Measurements from ENCODE around the gene TTC14.
"Not testable (repeated sequence)": the region's sequence is repeated elsewhere in the genome, so short reads cannot be mapped to it uniquely, and the experiment has no call there.

TTC14 gene

GRCh38 chr3:180601688-180602666 lies at the start of gene TTC14:
Gene TTC14, plus strand, starts transcription at chr3:180602163. Its CDS starts 99 bp downstream, at chr3:180602262.
- peak; percentile 89 for DNase-seq (ENCODE audit: low read depth)

- DNase-seq (ENCODE audit: low read depth) = no peak
These were observed 38.6 kb upstream of the TTC14 start for GRCh38 chr3:180563406-180563805.

GRCh38 chr3:180564676-180565075 lies 37.3 kb upstream of the TTC14 start:
- no peak for DNase-seq (ENCODE audit: low read depth)

- DNase-seq (ENCODE audit: low read depth) = no peak
These were observed 31.7 kb upstream of the TTC14 start for GRCh38 chr3:180570238-180570637.

- no peak for DNase-seq (ENCODE audit: low read depth)
These were observed 29.9 kb upstream of the TTC14 start for GRCh38 chr3:180571831-180572598.

GRCh38 chr3:180575571-180575970 lies 26.4 kb upstream of the TTC14 start:
- no peak for DNase-seq (ENCODE audit: low read depth)

- no peak for DNase-seq (ENCODE audit: low read depth)
These were observed 21.0 kb upstream of the TTC14 start for GRCh38 chr3:180580934-180581333.

- no peak for DNase-seq (ENCODE audit: low read depth)
These were observed 11.6 kb upstream of the TTC14 start for GRCh38 chr3:180590396-180590795.

- DNase-seq (ENCODE audit: low read depth) = not testable (repeated sequence)
These were observed 8.3 kb upstream of the TTC14 start for GRCh38 chr3:180593631-180594030.

- no peak for DNase-seq (ENCODE audit: low read depth)
These were observed 7.1 kb upstream of the TTC14 start for GRCh38 chr3:180594631-180595558.

GRCh38 chr3:180595559-180595935 lies 6.4 kb upstream of the TTC14 start:
- no peak for DNase-seq (ENCODE audit: low read depth)

GRCh38 chr3:180600473-180600872 lies 1.5 kb upstream of the TTC14 start:
- no peak for DNase-seq (ENCODE audit: low read depth)

GRCh38 chr3:180611006-180611405 lies 9.0 kb downstream of the TTC14 start:
- no peak for DNase-seq (ENCODE audit: low read depth)

- DNase-seq (ENCODE audit: low read depth) = no peak
These were observed 10.4 kb downstream of the TTC14 start for GRCh38 chr3:180612364-180612763.

GRCh38 chr3:180615954-180616353 lies 14.0 kb downstream of the TTC14 start:
- DNase-seq (ENCODE audit: low read depth) = no peak

GRCh38 chr3:180617049-180617448 lies 15.1 kb downstream of the TTC14 start:
- DNase-seq (ENCODE audit: low read depth) = no peak

- DNase-seq (ENCODE audit: low read depth) = not testable (repeated sequence)
These were observed 16.6 kb downstream of the TTC14 start for GRCh38 chr3:180618563-180618962.

GRCh38 chr3:180619723-180620122 lies 17.8 kb downstream of the TTC14 start:
- DNase-seq (ENCODE audit: low read depth) = no peak

- DNase-seq (ENCODE audit: low read depth) = no peak
These were observed 22.8 kb downstream of the TTC14 start for GRCh38 chr3:180624714-180625113.

- no peak for DNase-seq (ENCODE audit: low read depth)
These were observed 24.9 kb downstream of the TTC14 start for GRCh38 chr3:180626844-180627243.

GRCh38 chr3:180630371-180630770 lies 28.4 kb downstream of the TTC14 start:
- DNase-seq (ENCODE audit: low read depth) = no peak

- no peak for DNase-seq (ENCODE audit: low read depth)
These were observed 29.4 kb downstream of the TTC14 start for GRCh38 chr3:180631317-180631716.
